Left lung (tissue), 10 donors: ENCODE measurements around the gene CSNK2B. TPM values are rescaled to one million over a fixed set of nuclear protein-coding genes. Genes with fewer than 3 reads are reported as not detected.
A peak's percentile ranks its signal among the peaks of the same experiment; 100 is the strongest.

ENCODE experiments used
- ATAC-seq: fragments of 200-7000 bp; cut with Tn5 transposase; one replicate; pipeline ENCODE4 v1.9.1; 2020; ENCODE audit warnings: moderate library complexity
- DNase-seq, 4 donors: peaks; one replicate each; pipeline ENCODE4 v3.0.0-alpha.2; 2013 to 2020
- H3K27ac ChIP-seq, 2 donors: fragments of 200-600 bp; sonication (generic) in 1 of 2; one replicate each; pipeline versions ENCODE4 v1.5.0 to v1.8.0; 2020 to 2021
- H3K27me3 ChIP-seq, 2 donors: fragments of 200-600 bp; sonication (generic) in 1 of 2; one replicate each; pipeline versions ENCODE4 v1.5.0 to v1.8.0; 2020 to 2021
- H3K36me3 ChIP-seq, 2 donors: fragments of 200-600 bp; sonication (generic) in 1 of 2; one replicate each; pipeline versions ENCODE4 v1.5.0 to v1.8.0; 2020 to 2021
- H3K4me1 ChIP-seq, 2 donors: fragments of 200-600 bp; one replicate each; pipeline ENCODE4 v1.8.0; 2021
- H3K4me3 ChIP-seq, 2 donors: fragments of 200-600 bp; sonication (generic) in 1 of 2; one replicate each; pipeline versions ENCODE4 v1.5.0 to v1.8.0; 2020 to 2021; ENCODE audit warnings: mild to moderate bottlenecking in 1 of 2
- H3K9me3 ChIP-seq, 2 donors: fragments of 200-600 bp; sonication (generic) in 1 of 2; one replicate each; pipeline versions ENCODE4 v1.5.0 to v1.8.0; 2020 to 2021
- CTCF ChIP-seq, 2 donors: fragments of 200-600 bp; sonication (generic) in 1 of 2; IDR thresholded peaks; one replicate each; pipeline versions ENCODE4 v1.5.0 to v1.8.0; 2021; ENCODE audit warnings: antibody characterized with exemption in 2 of 2
- intact Hi-C, 2 donors: fragments of 100-400 bp; cut with DNase I; formaldehyde crosslinking; loops; one replicate each; pipeline versions ENCODE4 v1.11.2 to v1.14.2; 2022
- polyA plus RNA-seq, 6 donors: library from polyadenylated mRNA; unstranded; fragments of 120-200 nt; gene quantifications; one replicate each; pipeline ENCODE4 v1.2.1, GENCODE V29; 2013; ENCODE audit not compliant: insufficient read length in 6 of 6
- total RNA-seq, 2 donors: library from RNA; stranded (reverse); fragmentation: NEBNext Ultra II Directional; extraction: Animal tissue kit (Norgen Biotek cat#: 25700); gene quantifications; one replicate each; pipeline ENCODE4 v1.2.1, GENCODE V29; 2021
- donor health status: DM: no; HTN: yes; CAD: no.
- donor health status: DM: no; HTN: no; CAD: no.

Gene CSNK2B
- total and polyA plus RNA-seq, 8 donors: 96.6 to 210 (median 191) TPM

GRCh38 chr6:31652925-31653724 is 12.8 kb upstream of the CSNK2B start:
- no peaks in the 10 kb centered on the region for H3K27me3 ChIP-seq
- H3K9me3 ChIP-seq: no peaks in the 10 kb centered on the region
- H3K27ac ChIP-seq: peak overlapping the region; percentile 96 to 98
- DNase-seq: peak in 2 of 4 donors; percentile 87 to 94
- intact Hi-C loops: no loop called here
- peaks cover 0 to 49% of the 10 kb centered on the region in 2 donors for H3K36me3 ChIP-seq
- ATAC-seq: peak; percentile 82
- peaks cover 5 to 54% of the 10 kb centered on the region in 2 donors for H3K4me1 ChIP-seq
- peak overlapping the region; percentile 73 to 86 for H3K4me3 ChIP-seq
- no peak for TF ChIP-seq CTCF (IDR thresholded peaks at IDR 0.05)

GRCh38 chr6:31654574-31655348 is 11.1 kb upstream of the CSNK2B start:
- no peak for ATAC-seq

GRCh38 chr6:31655349-31656237 is 10.3 kb upstream of the CSNK2B start, which contains the start of gene APOM:
Gene APOM (plus strand): TSS chr6:31655894. CDS start chr6:31655967, 73 bp downstream.
- ATAC-seq (no peak), DNase-seq (no peak)
- intact Hi-C loops: no loop called here
- no peaks in the 10 kb centered on the region for H3K27me3 ChIP-seq
- TF ChIP-seq CTCF (IDR thresholded peaks at IDR 0.05): no peak
- H3K4me3 ChIP-seq: no peak within 1 kb of the TSS
- H3K27ac ChIP-seq: no peak within 1 kb of the TSS
- H3K4me1 ChIP-seq: peaks cover 20 to 66% of the 10 kb centered on the region in 2 donors
- peaks cover 0 to 27% of the 10 kb centered on the region in 2 donors for H3K36me3 ChIP-seq
- no peaks in the 10 kb centered on the region for H3K9me3 ChIP-seq

More at GRCh38 chr6:31654574-31655348, 11.1 kb upstream of the CSNK2B start:
- Histone ChIP-seq H3K4me3 (no peak overlapping the region), H3K27me3 (no peaks in the 10 kb centered on the region), H3K36me3 (peaks cover 0 to 33% of the 10 kb centered on the region in 2 donors), H3K9me3 (no peaks in the 10 kb centered on the region), H3K4me1 (peaks cover 20 to 71% of the 10 kb centered on the region in 2 donors), H3K27ac (no peak overlapping the region)
- TF ChIP-seq CTCF (IDR thresholded peaks at IDR 0.05): no peak
- DNase-seq: no peak
- intact Hi-C loops: no loop called here

- peaks cover 15 to 70% of the 10 kb centered on the region in 2 donors for H3K4me1 ChIP-seq
- peak overlapping the region in 1 of 2 donors; percentile 37 for H3K27ac ChIP-seq
- peaks cover 0 to 34% of the 10 kb centered on the region in 2 donors for H3K36me3 ChIP-seq
- no peak for TF ChIP-seq CTCF (IDR thresholded peaks at IDR 0.05)
- no peaks in the 10 kb centered on the region for H3K9me3 ChIP-seq
- intact Hi-C loops: no loop called here
- no peaks in the 10 kb centered on the region for H3K27me3 ChIP-seq
- DNase-seq (no peak), ATAC-seq (no peak)
- no peak overlapping the region for H3K4me3 ChIP-seq
Observed at GRCh38 chr6:31657406-31658157, 8.3 kb upstream of the CSNK2B start.
